ENCODE results near the gene MXD3.
A peak's percentile ranks its signal among the peaks of the same experiment; 100 is the strongest.
"Not testable (repeated sequence)": the region's sequence is repeated elsewhere in the genome, so short reads cannot be mapped to it uniquely, and the experiment has no call there.

MXD3 gene

GRCh38 chr5:177311723-177312648 lies at the start of gene MXD3:
TSS of gene MXD3 (minus strand) at chr5:177311898. CDS start at chr5:177311830, 68 bp downstream.
- DNase-seq = peak; percentile 96

- not testable (repeated sequence) for DNase-seq
These were observed 49.0 kb upstream of the MXD3 start for GRCh38 chr5:177360740-177361139.

- DNase-seq = no peak
These were observed 48.2 kb upstream of the MXD3 start for GRCh38 chr5:177359860-177360259.

- no peak for DNase-seq
These were observed 47.8 kb upstream of the MXD3 start for GRCh38 chr5:177359451-177359851.

GRCh38 chr5:177358370-177358819 lies 46.7 kb upstream of the MXD3 start:
- DNase-seq = no peak

GRCh38 chr5:177357459-177358351 lies 46.0 kb upstream of the MXD3 start, which contains the start of gene RGS14:
TSS of gene RGS14 (plus strand) at chr5:177357924. CDS start at chr5:177358025, 101 bp downstream.
- peak; percentile 86 to 89 for DNase-seq

DNA sequence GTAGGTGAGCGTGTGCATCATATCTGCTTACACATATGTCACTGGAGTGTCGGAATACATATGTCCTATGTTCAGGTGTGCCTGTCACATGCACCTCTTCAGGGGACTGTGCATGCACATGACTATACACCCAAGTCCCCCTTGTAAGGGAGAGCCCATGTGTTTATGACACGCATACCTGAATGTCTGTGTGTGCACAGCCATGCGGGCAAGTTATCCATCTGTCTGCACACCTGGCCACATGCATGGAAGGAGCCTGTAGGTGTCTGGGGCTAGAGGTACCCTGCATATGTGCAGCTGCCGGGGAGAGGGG lies 45.4 kb upstream of the MXD3 start:
- DNase-seq = no peak

DNA sequence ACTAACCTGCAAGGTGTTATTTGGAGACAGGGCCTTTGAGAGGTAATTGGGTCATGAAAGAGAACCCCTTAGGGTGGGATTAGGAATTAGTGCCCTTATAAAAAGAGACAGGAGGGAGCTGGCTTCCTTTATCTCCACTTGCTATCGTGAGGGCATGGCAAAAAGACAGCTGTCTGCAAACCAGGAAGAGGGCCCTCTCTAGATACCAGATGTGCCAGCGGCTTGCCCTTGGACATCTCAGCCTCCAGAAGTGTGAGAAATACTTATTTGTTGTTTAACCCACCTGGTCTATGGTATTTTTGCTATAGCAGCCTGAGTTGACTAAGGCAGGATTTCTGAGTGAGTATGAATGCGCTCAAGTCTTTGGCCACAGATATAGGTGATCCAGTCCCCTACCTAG lies 45.0 kb upstream of the MXD3 start:
- DNase-seq = no peak

- DNase-seq = no peak
These were observed 44.1 kb upstream of the MXD3 start for GRCh38 chr5:177355868-177356168.

DNA sequence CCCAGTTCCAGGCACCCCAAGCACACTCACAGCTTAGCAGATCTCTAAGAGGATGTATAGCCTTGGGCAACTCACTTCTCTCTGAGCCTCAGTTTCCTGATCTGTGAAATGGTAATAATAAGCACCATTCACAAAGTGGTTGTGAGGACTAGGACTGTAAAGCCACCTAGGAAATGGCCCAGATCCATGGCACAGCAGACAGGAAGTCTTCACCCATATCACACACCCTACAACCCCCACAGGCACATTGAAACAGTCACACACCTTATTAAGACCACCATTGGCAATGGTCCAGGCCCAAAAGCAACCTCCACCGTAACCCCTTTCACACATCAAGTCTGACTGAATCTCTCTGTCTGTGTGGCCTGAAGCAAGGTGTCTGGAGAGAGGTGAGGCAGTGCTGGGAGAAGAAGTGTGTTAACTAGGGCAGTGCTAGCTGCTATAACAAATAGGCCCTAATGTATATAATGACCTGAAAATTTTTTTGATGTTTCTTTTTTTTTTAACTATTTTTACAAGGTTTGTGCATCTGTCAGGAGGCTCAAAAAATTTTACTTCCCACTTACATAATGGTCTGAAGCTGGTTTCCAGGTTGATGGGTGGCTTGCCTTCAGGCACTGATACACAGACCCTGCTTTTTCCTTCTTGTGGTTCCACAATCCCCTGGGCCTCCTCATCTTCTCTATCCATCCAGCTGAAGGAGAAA lies 43.6 kb upstream of the MXD3 start:
- no peak for DNase-seq

DNA sequence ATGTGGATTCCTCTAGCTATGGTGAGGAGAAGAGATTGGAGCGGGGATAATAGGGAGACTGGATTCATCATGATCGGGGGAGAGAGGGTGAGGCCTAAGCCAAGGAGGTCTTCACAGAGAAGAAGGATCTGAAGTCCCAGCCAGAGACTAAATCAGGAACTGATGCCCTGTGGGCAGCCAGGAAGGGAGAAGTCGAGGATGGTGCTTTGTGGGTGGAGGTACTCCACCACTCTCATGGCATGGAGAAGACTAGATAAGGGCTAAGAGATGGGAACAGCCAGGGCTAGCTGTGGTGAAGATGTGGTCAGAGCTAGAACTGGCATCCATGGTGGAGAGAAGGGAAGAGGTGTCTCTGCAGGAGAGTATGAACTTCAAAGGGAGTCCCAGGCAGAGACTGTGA lies 43.0 kb upstream of the MXD3 start:
- DNase-seq = no peak

- no peak for DNase-seq
These were observed 42.6 kb upstream of the MXD3 start for GRCh38 chr5:177354256-177354655.

GRCh38 chr5:177353093-177353492 lies 41.4 kb upstream of the MXD3 start:
- no peak for DNase-seq

DNA sequence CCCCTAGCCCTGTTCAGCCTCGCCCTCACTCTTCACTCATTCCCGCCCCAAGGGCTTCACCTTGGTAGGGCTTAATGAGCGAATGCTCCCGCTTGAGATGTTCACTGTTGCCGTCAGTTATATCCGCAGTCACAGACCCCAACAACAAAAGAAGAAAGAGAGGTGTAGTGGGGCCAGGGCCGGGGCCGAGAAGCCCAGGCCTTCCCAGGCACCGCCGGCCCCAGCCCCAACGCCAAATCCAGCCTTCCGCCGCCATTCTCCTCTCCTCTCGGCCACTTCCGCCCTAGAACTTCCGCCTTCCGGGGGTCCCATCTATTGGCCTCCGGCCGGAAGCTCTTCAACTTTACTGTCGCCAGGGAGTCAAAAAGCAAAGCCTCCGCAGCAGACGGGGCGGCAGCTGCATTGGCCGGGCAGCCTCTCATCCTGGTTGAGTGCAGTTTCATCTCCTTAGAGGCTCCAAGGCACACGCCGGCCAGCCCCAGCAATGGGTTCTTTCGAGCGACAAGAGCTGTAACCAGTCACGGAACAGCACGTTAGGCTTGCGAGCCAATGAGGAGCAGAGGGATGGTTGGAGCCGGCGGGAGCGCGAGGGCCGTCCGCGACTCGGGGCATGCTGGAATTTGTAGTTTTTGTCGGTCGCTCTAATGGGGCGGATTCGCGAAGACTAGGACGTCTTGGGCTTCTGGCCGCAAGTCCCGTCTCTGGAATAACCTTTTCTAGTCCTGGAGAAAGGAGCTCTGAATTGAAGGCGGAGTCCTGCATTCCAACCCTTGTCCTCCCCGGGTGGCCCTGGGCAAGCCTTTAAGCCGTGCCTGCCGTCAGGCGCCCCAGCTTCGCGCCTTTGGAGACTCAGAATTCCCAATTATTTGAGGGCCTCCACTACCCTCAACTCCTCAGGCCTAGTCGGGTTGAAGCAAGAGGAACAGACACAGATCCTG lies 40.0 kb upstream of the MXD3 start, which contains the start of gene LMAN2:
Gene LMAN2, minus strand, starts transcription at position 277 of the 938 bp plus-strand sequence. Its CDS starts 21 bp downstream, at position 256.
- peak; percentile 93 to 95 for DNase-seq

DNA sequence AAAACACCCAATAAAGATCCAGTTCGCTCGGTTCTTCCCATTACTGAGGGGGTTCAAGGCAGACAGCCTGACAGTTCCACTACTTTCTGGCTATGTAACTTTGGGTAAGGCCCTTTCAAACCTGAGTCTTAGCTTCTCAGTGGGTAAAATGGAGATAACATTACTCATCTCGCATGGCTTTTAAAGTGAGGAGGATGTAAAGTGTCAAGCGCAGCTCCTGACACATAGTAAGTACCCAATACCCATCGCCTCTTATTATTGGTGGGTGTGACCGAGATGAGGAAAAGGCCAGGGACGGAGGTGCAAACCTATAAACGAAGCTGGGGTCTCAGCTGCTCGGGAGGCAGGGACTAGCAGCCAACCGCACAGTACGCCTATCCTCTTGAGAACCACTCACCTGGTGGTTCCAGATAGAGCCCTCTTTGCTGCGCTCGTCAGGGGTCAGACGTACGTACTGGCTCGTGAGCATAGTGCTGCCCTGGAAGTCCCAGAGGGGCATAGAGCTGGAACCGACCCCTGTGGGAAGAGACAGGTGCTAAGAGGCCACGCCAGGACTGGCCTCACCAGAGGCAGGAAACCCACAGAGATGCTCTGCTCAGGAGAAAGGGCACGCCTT lies 39.2 kb upstream of the MXD3 start:
- DNase-seq = no peak

- no peak for DNase-seq
These were observed 38.1 kb upstream of the MXD3 start for GRCh38 chr5:177349762-177350161.

GRCh38 chr5:177349362-177349647 lies 37.6 kb upstream of the MXD3 start:
- DNase-seq = no peak

- no peak for DNase-seq
These were observed 36.0 kb upstream of the MXD3 start for GRCh38 chr5:177347699-177348098.

DNA sequence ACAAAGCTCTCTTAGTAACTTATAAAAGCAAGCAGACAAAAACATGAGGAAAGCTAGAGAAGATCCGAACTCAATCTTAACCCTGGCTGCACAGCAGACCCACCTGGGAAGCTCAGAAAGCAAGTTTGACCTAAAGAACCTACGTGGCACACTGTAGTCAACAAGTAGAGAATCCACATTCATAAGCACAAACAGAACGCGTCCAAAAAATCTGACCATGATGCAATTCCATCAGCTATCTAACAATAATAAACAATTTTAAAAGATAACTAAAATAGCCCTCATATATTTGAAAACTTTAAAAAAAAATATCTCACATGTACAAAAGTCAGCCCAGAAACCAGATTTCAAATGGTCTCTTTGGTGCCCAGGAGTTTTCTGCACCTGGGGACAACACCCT lies 35.1 kb upstream of the MXD3 start:
- DNase-seq = no peak

- no peak for DNase-seq
These were observed 33.2 kb upstream of the MXD3 start for GRCh38 chr5:177344891-177345290.

GRCh38 chr5:177343777-177344176 lies 32.1 kb upstream of the MXD3 start:
- no peak for DNase-seq

DNA sequence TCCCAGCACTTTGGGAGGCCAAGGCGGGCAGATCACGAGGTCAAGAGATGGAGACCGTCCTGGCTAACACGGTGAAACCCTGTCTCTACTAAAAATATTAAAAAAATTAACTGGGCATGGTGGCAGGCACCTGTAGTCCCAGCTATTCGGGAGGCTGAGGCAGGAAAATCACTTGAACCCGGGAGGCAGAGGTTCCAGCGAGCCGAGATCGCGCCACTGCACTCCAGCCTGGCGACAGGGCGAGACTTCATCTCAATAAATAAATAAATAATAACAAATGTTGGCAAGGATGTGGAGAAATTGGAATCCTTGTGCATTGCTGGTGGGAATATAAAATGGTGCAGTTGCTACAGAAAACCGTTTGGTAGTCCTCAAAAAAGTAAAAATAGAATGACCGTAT lies 31.3 kb upstream of the MXD3 start:
- DNase-seq = not testable (repeated sequence)

All from CD4-positive, alpha-beta T cell treated with Interleukin-4 for 1 hour (primary cell).